Activated CD4-positive, alpha-beta T cell treated with anti-CD3 and anti-CD28 coated beads for 24 hours (primary cell): ENCODE data around the gene RING1.
A peak's percentile ranks its signal among the peaks of the same experiment; 100 is the strongest.

Experiments
- DNase-seq, 2 donors: peaks; one replicate each; pipeline ENCODE4 v3.0.0-alpha.2; 2020; ENCODE audit warnings: low read depth in 2 of 2

RING1 gene

GRCh38 chr6:33208091-33208967 lies at the start of gene RING1:
TSS of gene RING1 (plus strand) at chr6:33208500. CDS start at chr6:33208823, 323 bp downstream.
- peak; percentile 77 to 78 for DNase-seq

GRCh38 chr6:33160096-33160495 lies 48.2 kb upstream of the RING1 start:
- DNase-seq, result no peak

- no peak for DNase-seq
Measured at GRCh38 chr6:33160728-33161344, 47.5 kb upstream of the RING1 start.

GRCh38 chr6:33161354-33162331 lies 46.7 kb upstream of the RING1 start:
- peak; percentile 68 to 84 for DNase-seq

- no peak for DNase-seq
Measured at GRCh38 chr6:33163540-33163939, 44.8 kb upstream of the RING1 start.

GRCh38 chr6:33164176-33164575 lies 44.1 kb upstream of the RING1 start:
- no peak for DNase-seq

- DNase-seq, result no peak
Measured at GRCh38 chr6:33164665-33165373, 43.5 kb upstream of the RING1 start.

- no peak for DNase-seq
Measured at GRCh38 chr6:33165581-33166258, 42.6 kb upstream of the RING1 start.

GRCh38 chr6:33166363-33166762 lies 41.9 kb upstream of the RING1 start:
- DNase-seq, result no peak

GRCh38 chr6:33166811-33167210 lies 41.5 kb upstream of the RING1 start:
- no peak for DNase-seq

- DNase-seq, result no peak
Measured at GRCh38 chr6:33167374-33168283, 40.7 kb upstream of the RING1 start.

GRCh38 chr6:33168284-33168601 lies 40.1 kb upstream of the RING1 start:
- DNase-seq, result no peak

GRCh38 chr6:33168639-33169038 lies 39.7 kb upstream of the RING1 start:
- DNase-seq, result no peak

GRCh38 chr6:33169291-33170175 lies 38.8 kb upstream of the RING1 start:
- DNase-seq, result no peak

- no peak for DNase-seq
Measured at GRCh38 chr6:33170176-33171015, 37.9 kb upstream of the RING1 start.

GRCh38 chr6:33171016-33171879 lies 37.1 kb upstream of the RING1 start:
- DNase-seq, result no peak
